ENCODE results near the gene DGKD.

DGKD gene

DNA sequence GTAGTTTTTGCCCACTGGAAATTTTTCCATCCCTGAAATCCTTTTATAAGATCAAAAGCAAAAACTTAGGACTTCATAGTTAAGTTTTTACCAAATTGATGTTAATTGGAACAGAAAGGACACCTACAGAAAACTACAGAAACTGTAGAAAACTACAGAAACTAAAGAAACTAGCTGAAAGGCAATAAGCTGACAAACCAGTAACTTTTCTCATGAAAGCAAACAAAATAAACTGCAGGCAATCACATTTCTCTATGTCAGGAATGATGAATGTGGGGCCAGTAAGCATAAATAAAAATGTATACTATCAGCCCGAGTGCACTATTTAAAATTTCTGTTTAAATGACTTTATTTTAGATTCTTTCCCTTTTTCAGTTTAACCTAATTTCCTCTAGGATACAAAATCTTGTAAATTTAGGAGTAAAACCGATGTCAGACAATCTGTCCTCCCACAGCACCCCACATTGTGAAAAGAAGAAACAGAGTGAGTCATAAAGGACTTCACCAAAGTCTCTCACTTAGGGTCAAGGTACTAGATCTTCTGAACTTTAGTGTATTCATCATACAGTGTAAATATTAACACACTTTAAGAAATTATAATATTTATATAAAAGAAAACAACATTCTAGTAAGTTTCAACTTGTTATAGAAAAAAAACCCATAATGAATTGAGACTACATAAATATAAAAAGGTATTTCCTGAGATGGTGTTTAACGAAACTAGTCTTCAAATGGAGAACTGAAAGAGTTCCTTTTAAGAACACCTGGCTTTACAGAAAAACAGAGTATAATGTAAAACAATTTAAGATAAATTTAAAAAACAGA is 165.7 kb downstream of the DGKD start:
- no peak for DNase-seq
